H9 (cell line): ENCODE results near the gene WFDC1. TPM values are rescaled to one million over a fixed set of nuclear protein-coding genes. Genes with fewer than 3 reads are reported as not detected.

ENCODE experiments used
- DNase-seq: peaks from one replicate; pipeline ENCODE4 v3.0.0-alpha.2; 2017
- H2AFZ ChIP-seq: one replicate; pipeline ENCODE4 v1.6.1; 2013; ENCODE audit warnings: mild to moderate bottlenecking, low read length, control low read depth, moderate library complexity
- H2AK5ac ChIP-seq: 2 replicates; pipeline ENCODE4 v1.6.1; 2013; ENCODE audit warnings: low read length, control low read depth, mixed read lengths; ENCODE audit not compliant: insufficient read length
- H2BK120ac ChIP-seq: one replicate; pipeline ENCODE4 v1.6.1; 2013; ENCODE audit warnings: low read depth, mild to moderate bottlenecking, low read length, control low read depth, inconsistent platforms; ENCODE audit not compliant: poor library complexity, severe bottlenecking
- H2BK12ac ChIP-seq: 2 replicates; pipeline ENCODE4 v1.6.1; 2013; ENCODE audit warnings: low read length, control low read depth, mixed read lengths, low read depth; ENCODE audit not compliant: insufficient read length
- H2BK15ac ChIP-seq: 2 replicates; pipeline ENCODE4 v1.6.1; 2013; ENCODE audit warnings: low read depth, low read length, control low read depth
- H2BK20ac ChIP-seq: one replicate; pipeline ENCODE4 v1.6.1; 2013; ENCODE audit warnings: low read depth, mild to moderate bottlenecking, low read length, control low read depth, inconsistent platforms; ENCODE audit not compliant: poor library complexity, severe bottlenecking
- H2BK5ac ChIP-seq: 2 replicates; pipeline ENCODE4 v1.6.1; 2013; ENCODE audit warnings: low read length, control low read depth, mixed read lengths; ENCODE audit not compliant: insufficient read length
- H3K14ac ChIP-seq: 2 replicates; pipeline ENCODE4 v1.6.1; 2013; ENCODE audit warnings: low read length, control low read depth; ENCODE audit not compliant: insufficient read depth
- H3K18ac ChIP-seq: 2 replicates; pipeline ENCODE4 v1.6.1; 2013; ENCODE audit warnings: low read depth, mild to moderate bottlenecking, mixed read lengths, low read length, control low read depth; ENCODE audit not compliant: insufficient read length
- H3K23ac ChIP-seq: 2 replicates; pipeline ENCODE4 v1.6.1; 2013; ENCODE audit warnings: low read length, control low read depth, mixed read lengths, low read depth; ENCODE audit not compliant: insufficient read length
- H3K23me2 ChIP-seq: 2 replicates; pipeline ENCODE4 v1.6.1; 2013; ENCODE audit warnings: low read depth, mild to moderate bottlenecking, mixed read lengths, low read length, control low read depth; ENCODE audit not compliant: insufficient read length, poor library complexity, severe bottlenecking
- H3K27ac ChIP-seq: 2 replicates; pipeline ENCODE4 v1.5.1; 2013; ENCODE audit warnings: low read length, control low read depth, mixed read lengths, low read depth; ENCODE audit not compliant: insufficient read length
- H3K27me3 ChIP-seq: 2 replicates; pipeline ENCODE4 v1.6.1; 2013; ENCODE audit warnings: low read length, control low read depth, inconsistent platforms; ENCODE audit not compliant: insufficient read depth
- H3K4ac ChIP-seq: 2 replicates; pipeline ENCODE4 v1.6.1; 2013; ENCODE audit warnings: low read depth, mild to moderate bottlenecking, control low read depth, inconsistent platforms, low read length, moderate library complexity
- H3K4me1 ChIP-seq: 2 replicates; pipeline ENCODE4 v1.6.1; 2013; ENCODE audit warnings: low read length, control low read depth, inconsistent platforms; ENCODE audit not compliant: insufficient read depth
- H3K4me2 ChIP-seq: 2 replicates; pipeline ENCODE4 v1.6.1; 2013; ENCODE audit warnings: low read length, control low read depth, mixed read lengths; ENCODE audit not compliant: insufficient read length, insufficient read depth
- H3K56ac ChIP-seq: 2 replicates; pipeline ENCODE4 v1.6.1; 2013; ENCODE audit warnings: low read depth, mild to moderate bottlenecking, mixed read lengths, low read length, control low read depth; ENCODE audit not compliant: insufficient read length
- H3K79me1 ChIP-seq: 2 replicates; pipeline ENCODE4 v1.6.1; 2013; ENCODE audit warnings: low read depth, mild to moderate bottlenecking, moderate library complexity, low read length, control low read depth, inconsistent platforms; ENCODE audit not compliant: insufficient read depth, poor library complexity, severe bottlenecking
- H3K79me2 ChIP-seq: 2 replicates; pipeline ENCODE4 v1.6.1; 2013; ENCODE audit warnings: low read length, control low read depth, inconsistent platforms; ENCODE audit not compliant: insufficient read depth
- H3K9ac ChIP-seq: 2 replicates; pipeline ENCODE4 v1.6.1; 2013; ENCODE audit warnings: low read length, control low read depth, mixed read lengths; ENCODE audit not compliant: insufficient read length; ENCODE audit errors: extremely low read depth
- H3K9me3 ChIP-seq: one replicate; pipeline ENCODE4 v1.6.1; 2013; ENCODE audit warnings: low read depth, low read length, inconsistent platforms; ENCODE audit not compliant: control insufficient read depth
- H3T11ph ChIP-seq: one replicate; pipeline ENCODE4 v1.6.1; 2013; ENCODE audit warnings: mild to moderate bottlenecking, low read length, control low read depth, inconsistent platforms
- H4K20me1 ChIP-seq: one replicate; pipeline ENCODE4 v1.6.1; 2013; ENCODE audit not compliant: control insufficient read depth, insufficient read length, insufficient read depth
- H4K5ac ChIP-seq: 2 replicates; pipeline ENCODE4 v1.6.1; 2013; ENCODE audit warnings: low read depth, mild to moderate bottlenecking, mixed read lengths, low read length, control low read depth; ENCODE audit not compliant: insufficient read length
- H4K8ac ChIP-seq: replicated peaks from 2 replicates; pipeline ENCODE4 v1.6.1; 2013; ENCODE audit warnings: low read length, control low read depth, mixed read lengths, low read depth; ENCODE audit not compliant: insufficient read length
- H4K91ac ChIP-seq: 2 replicates; pipeline ENCODE4 v1.6.1; 2013; ENCODE audit warnings: low read depth, mild to moderate bottlenecking, moderate library complexity, mixed read lengths, low read length, control low read depth; ENCODE audit not compliant: insufficient read length
- H3K27ac Mint-ChIP-seq, 3 experiments: 2 replicates in 2 of 3; 3 replicates in 1 of 3; pipeline ENCODE4 v1.8.0; 2020 to 2021; ENCODE audit warnings: mixed read lengths in 3 of 3, mild to moderate bottlenecking in 1 of 3, moderate library complexity in 1 of 3
- H3K27me3 Mint-ChIP-seq: 2 replicates; pipeline ENCODE4 v1.8.0; 2021; ENCODE audit warnings: low read depth, mild to moderate bottlenecking, moderate library complexity, mixed read lengths
- H3K36me3 Mint-ChIP-seq, 3 experiments: 2 replicates in 2 of 3; 3 replicates in 1 of 3; pipeline ENCODE4 v1.8.0; 2020 to 2021; ENCODE audit warnings: low read depth in 3 of 3, mixed read lengths in 3 of 3; ENCODE audit not compliant: insufficient read depth in 1 of 3
- H3K4me1 Mint-ChIP-seq, 2 experiments: 2 replicates each; pipeline ENCODE4 v1.8.0; 2020; ENCODE audit warnings: mixed read lengths in 2 of 2
- H3K4me3 Mint-ChIP-seq, 2 experiments: 2 replicates in 1 of 2; 3 replicates in 1 of 2; pipeline ENCODE4 v1.8.0; 2020 to 2021; ENCODE audit warnings: mild to moderate bottlenecking in 2 of 2, mixed read lengths in 2 of 2, moderate library complexity in 1 of 2
- H3K9me3 Mint-ChIP-seq, 2 experiments: 2 replicates in 1 of 2; 3 replicates in 1 of 2; pipeline ENCODE4 v1.8.0; 2020; ENCODE audit warnings: mild to moderate bottlenecking in 2 of 2, mixed read lengths in 2 of 2, moderate library complexity in 1 of 2
- WGBS: extraction: QIAGEN DNeasy Blood & Tissue Kit; methylation state at CpG from one replicate; pipeline ENCODE4 v1.1.7; 2013; ENCODE audit warnings: missing lambda C conversion rate, low lambda C conversion rate, mixed read lengths; ENCODE audit not compliant: insufficient read length; ENCODE audit errors: extremely low coverage; 5-methylcytosine and 5-hydroxymethylcytosine counted together
- total RNA-seq: library from RNA; stranded (reverse); gene quantifications from 2 replicates; pipeline ENCODE4 v1.2.1, GENCODE V29; 2021
- TF ChIP-seq, protein P1 (sequence below): fragments of 200-600 bp; sonication (generic); conservative IDR thresholded peaks from 3 replicates; pipeline ENCODE4 v1.8.0; 2021; ENCODE audit warnings: antibody characterized with exemption, mild to moderate bottlenecking

WFDC1 gene
- total RNA-seq, 1 experiment from 2014 or later: 0.24 TPM

DNA sequence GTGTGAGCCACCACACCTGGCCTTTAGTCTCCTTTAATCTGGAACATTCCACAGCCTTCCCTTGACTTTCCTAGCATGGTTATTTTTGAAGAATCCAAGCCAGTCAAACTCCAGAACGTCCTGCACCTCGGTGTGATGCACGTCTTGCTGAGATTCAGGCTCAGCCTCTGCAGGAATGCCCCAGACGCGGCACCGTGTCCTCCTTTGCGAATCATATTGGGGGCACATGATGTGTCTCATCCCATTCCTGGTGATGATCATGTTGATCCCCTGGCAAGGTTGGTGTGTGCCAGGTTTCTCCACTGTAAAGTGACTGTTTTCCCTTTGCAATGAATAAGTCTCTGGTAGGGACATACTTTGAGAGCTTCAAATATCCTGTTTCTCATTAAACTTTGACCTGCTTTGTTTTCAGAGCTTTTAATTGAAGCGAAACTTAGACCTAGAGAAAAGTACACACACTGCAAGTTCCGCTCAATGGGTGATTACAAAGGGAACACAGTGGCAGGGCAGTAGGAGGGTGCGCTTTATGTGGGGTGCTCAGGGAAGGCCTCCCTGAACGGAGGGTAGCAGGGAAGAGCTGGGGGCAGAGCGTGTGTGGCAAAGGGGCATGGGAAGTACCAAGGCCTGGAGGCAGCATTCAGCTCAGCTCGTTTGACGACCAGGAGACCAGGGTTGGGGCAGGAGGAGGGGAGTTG lies 64.1 kb downstream of the WFDC1 start:
- Histone ChIP-seq H3K9me3 (no peaks in the 10 kb centered on the region), H2BK5ac (no peak overlapping the region), H3K4ac (no peak overlapping the region), H2BK15ac (no peak overlapping the region), H3K27ac (no peak overlapping the region), H3K9ac (no peak overlapping the region), H3K18ac (no peak overlapping the region), H2AFZ (no peak overlapping the region), H4K5ac (no peak overlapping the region), H2BK20ac (no peak overlapping the region), H3K23me2 (no peaks in the 10 kb centered on the region), H4K8ac (no peak overlapping the region), H3T11ph (no peak overlapping the region), H3K4me1 (no peaks in the 10 kb centered on the region; the same call in 1 of the 2 replicates), H3K23ac (no peak overlapping the region), H2BK12ac (no peak overlapping the region), H3K79me2 (no peaks in the 10 kb centered on the region), H3K4me2 (no peak overlapping the region), H2AK5ac (no peak overlapping the region), H4K91ac (no peak overlapping the region), H2BK120ac (no peak overlapping the region), H3K56ac (no peak overlapping the region), H3K79me1 (no peaks in the 10 kb centered on the region), H3K14ac (no peak overlapping the region), H3K27me3 (no peaks in the 10 kb centered on the region), H4K20me1 (no peaks in the 10 kb centered on the region)
- no peak for DNase-seq
- Mint-ChIP-seq H3K4me1 (peaks cover 27 to 44% of the 10 kb centered on the region in 2 experiments), H3K27ac (no peak overlapping the region), H3K27me3 (peaks cover 3% of the 10 kb centered on the region), H3K9me3 (no peaks in the 10 kb centered on the region; a peak in 1 of 5 replicates), H3K36me3 (no peaks in the 10 kb centered on the region), H3K4me3 (no peak overlapping the region)
- no CpG with 5 or more reads among the region's 14 CpGs for WGBS
- TF ChIP-seq, protein P1, sequence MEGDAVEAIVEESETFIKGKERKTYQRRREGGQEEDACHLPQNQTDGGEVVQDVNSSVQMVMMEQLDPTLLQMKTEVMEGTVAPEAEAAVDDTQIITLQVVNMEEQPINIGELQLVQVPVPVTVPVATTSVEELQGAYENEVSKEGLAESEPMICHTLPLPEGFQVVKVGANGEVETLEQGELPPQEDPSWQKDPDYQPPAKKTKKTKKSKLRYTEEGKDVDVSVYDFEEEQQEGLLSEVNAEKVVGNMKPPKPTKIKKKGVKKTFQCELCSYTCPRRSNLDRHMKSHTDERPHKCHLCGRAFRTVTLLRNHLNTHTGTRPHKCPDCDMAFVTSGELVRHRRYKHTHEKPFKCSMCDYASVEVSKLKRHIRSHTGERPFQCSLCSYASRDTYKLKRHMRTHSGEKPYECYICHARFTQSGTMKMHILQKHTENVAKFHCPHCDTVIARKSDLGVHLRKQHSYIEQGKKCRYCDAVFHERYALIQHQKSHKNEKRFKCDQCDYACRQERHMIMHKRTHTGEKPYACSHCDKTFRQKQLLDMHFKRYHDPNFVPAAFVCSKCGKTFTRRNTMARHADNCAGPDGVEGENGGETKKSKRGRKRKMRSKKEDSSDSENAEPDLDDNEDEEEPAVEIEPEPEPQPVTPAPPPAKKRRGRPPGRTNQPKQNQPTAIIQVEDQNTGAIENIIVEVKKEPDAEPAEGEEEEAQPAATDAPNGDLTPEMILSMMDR: no peak
